K562 (cell line): ENCODE measurements around the gene GORASP2. TPM values are rescaled to one million over a fixed set of nuclear protein-coding genes. Genes with fewer than 3 reads are reported as not detected.

Experiments
- SFPQ ChIP-seq: fragments of 200-400 bp; formaldehyde crosslinking; IDR thresholded peaks from 2 replicates; pipeline ENCODE4 v1.6.1; 2017; ENCODE audit warnings: mild to moderate bottlenecking, low read depth, low read length, moderate library complexity
- SOX6 ChIP-seq: fragments of 450-650 bp; IDR thresholded peaks from 2 replicates; pipeline ENCODE4 v1.6.1; 2014; ENCODE audit warnings: mild to moderate bottlenecking
- polyA plus RNA-seq, 8 experiments: library from polyadenylated mRNA; depleted of rRNA in 4 of 8; stranded (reverse) in 5 of 8; unstranded in 3 of 8; fragments of >200 nt; fragmentation: Nextera tagmentation in 2 of 8; fragmentation: Illumina TruSeq in 1 of 8; extraction: Ambion mirVana in 2 of 8; extraction: Trizol in 1 of 8; gene quantifications; 2 replicates each; pipeline versions ENCODE4 v1.2.1 to v1.2.3, GENCODE V29; 2011 to 2014; ENCODE audit warnings: inconsistent platforms in 1 of 8, missing spikeins in 1 of 8
- total RNA-seq, 7 experiments: library from RNA; depleted of rRNA in 6 of 7; stranded (reverse); fragments of >200 nt in 6 of 7; fragmentation: Illumina TruSeq in 2 of 7; extraction: Trizol in 2 of 7; gene quantifications; 2 replicates each; pipeline versions ENCODE4 v1.2.1 to v1.2.3, GENCODE V29; 2011 to 2021; ENCODE audit warnings: low replicate concordance in 1 of 7
- TF ChIP-seq, protein P1 (sequence below), 2 experiments: fragments of 450-650 bp; IDR thresholded peaks; 2 replicates each; pipeline ENCODE4 v1.6.1; 2016; ENCODE audit warnings: mild to moderate bottlenecking in 2 of 2, borderline replicate concordance in 1 of 2, low read depth in 1 of 2, moderate library complexity in 1 of 2
- TF ChIP-seq, protein P2 (sequence below), 2 experiments: IDR thresholded peaks in 1 of 2; conservative IDR thresholded peaks in 1 of 2; 2 replicates each; pipeline ENCODE4 v1.6.1; 2016; ENCODE audit warnings: low read depth in 2 of 2, mild to moderate bottlenecking in 1 of 2, missing compliant biosample characterization in 1 of 2, missing genetic modification characterization in 1 of 2, moderate library complexity in 1 of 2

Gene GORASP2
- total and polyA plus RNA-seq, 9 of the 15 experiments (the other 6 are each of a cell fraction or from before 2014, with no cell fraction given), result 27.4 to 180 (median 59.6) TPM

DNA sequence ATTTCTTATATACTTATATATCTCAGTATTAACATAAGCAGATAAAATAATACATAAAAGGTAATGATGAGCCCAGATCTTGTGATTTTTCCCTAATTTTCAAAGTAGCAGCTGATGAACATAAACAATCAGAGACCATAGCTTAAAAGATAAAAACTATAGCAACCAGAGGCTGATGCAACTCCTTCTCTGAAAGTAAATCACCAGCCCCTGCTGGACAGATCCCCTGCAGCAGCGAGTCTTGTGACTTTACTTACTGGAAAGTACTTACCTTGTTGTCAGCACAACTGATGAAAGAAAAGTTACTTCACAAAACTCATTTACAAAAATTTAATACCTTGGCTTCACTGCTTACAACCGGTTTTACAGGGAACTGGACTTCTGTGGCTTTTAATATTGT is 67.3 kb downstream of the GORASP2 start (continued):
- TF ChIP-seq, protein P1, sequence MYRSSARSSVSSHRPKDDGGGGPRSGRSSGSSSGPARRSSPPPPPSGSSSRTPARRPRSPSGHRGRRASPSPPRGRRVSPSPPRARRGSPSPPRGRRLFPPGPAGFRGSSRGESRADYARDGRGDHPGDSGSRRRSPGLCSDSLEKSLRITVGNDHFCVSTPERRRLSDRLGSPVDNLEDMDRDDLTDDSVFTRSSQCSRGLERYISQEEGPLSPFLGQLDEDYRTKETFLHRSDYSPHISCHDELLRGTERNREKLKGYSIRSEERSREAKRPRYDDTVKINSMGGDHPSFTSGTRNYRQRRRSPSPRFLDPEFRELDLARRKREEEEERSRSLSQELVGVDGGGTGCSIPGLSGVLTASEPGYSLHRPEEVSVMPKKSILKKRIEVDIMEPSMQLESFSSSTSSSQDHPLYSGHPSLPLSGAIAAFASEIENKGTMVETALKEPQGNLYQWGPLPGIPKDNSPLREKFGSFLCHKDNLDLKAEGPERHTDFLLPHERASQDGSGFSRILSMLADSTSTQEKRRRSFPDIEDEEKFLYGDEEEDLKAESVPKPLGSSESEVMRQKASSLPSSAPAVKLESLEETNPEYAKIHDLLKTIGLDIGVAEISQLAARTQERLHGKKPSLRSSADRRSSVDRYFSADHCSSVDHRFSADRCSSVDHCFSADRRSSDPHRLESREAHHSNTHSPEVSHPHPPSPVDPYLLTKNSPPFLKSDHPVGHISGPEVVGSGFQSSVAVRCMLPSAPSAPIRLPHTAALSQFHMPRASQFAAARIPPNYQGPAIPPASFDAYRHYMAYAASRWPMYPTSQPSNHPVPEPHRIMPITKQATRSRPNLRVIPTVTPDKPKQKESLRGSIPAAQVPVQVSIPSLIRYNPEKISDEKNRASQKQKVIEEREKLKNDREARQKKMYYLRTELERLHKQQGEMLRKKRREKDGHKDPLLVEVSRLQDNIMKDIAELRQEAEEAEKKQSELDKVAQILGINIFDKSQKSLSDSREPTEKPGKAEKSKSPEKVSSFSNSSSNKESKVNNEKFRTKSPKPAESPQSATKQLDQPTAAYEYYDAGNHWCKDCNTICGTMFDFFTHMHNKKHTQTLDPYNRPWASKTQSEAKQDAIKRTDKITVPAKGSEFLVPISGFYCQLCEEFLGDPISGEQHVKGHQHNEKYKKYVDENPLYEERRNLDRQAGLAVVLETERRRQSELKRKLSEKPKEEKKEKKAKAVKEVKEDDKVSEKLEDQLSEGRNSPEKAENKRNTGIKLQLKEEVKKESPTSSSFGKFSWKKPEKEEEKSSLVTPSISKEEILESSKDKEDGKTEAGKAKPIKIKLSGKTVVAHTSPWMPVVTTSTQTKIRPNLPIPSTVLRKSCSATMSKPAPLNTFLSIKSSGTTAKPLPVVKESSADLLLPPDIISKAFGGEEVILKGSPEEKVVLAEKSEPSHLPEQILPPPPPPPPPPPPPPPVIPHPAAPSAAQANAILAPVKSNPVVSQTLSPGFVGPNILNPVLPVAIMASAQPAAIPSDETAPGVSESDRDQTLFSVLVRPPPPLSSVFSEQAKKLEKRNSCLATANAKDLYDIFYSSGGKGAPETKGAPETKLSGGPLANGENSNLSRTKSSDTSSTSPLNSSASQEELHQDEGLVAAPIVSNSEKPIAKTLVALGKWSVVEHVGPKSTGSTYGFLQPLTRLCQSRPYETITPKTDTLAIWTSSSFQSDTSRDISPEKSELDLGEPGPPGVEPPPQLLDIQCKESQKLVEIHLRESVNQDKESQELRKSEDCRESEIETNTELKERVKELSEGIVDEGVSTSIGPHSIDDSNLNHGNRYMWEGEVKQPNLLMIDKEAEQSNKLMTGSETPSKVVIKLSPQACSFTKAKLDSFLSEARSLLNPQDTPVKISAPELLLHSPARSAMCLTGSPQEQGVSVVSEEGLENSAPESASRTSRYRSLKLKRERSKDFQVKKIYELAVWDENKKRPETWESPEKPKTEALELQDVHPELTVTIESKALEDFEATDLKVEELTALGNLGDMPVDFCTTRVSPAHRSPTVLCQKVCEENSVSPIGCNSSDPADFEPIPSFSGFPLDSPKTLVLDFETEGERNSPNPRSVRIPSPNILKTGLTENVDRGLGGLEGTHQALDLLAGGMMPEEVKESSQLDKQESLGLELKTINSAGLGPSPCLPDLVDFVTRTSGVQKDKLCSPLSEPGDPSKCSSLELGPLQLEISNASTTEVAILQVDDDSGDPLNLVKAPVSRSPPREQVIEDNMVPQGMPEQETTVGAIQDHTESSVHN (IDR thresholded peaks at IDR 0.05; ENCODE audit: borderline replicate concordance in 1 of 2, low read depth in 1 of 2), result peak in 1 of 2 experiments; percentile 32; a peak in 1 of 4 replicates
- TF ChIP-seq SFPQ (no peak), SOX6 (peak; percentile 44; the same call in 1 of the 2 replicates)
- TF ChIP-seq, protein P2, sequence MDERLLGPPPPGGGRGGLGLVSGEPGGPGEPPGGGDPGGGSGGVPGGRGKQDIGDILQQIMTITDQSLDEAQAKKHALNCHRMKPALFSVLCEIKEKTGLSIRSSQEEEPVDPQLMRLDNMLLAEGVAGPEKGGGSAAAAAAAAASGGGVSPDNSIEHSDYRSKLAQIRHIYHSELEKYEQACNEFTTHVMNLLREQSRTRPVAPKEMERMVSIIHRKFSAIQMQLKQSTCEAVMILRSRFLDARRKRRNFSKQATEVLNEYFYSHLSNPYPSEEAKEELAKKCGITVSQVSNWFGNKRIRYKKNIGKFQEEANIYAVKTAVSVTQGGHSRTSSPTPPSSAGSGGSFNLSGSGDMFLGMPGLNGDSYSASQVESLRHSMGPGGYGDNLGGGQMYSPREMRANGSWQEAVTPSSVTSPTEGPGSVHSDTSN (CRISPR knock-in tag; IDR thresholded peaks at IDR 0.05; ENCODE audit: low read depth), result no peak
- TF ChIP-seq, protein P2 (tag; conservative IDR thresholded peaks at IDR 0.05; ENCODE audit: low read depth), result peak; percentile 63
